Heart right ventricle (tissue), 16 donors: ENCODE results near the gene COPS2. TPM values are rescaled to one million over a fixed set of nuclear protein-coding genes. Genes with fewer than 3 reads are reported as not detected.

Experiments
- ATAC-seq, 8 donors: fragments of 200-7000 bp; cut with Tn5 transposase; one replicate each; pipeline ENCODE4 v1.9.1; 2020; ENCODE audit warnings: mild to moderate bottlenecking in 8 of 8, moderate library complexity in 8 of 8, moderate number of reproducible peaks in 1 of 8
- DNase-seq, 2 donors: peaks; one replicate each; pipeline ENCODE4 v3.0.0-alpha.2; 2020
- H3K27ac ChIP-seq, 10 donors: fragments of 200-600 bp; sonication (generic) in 2 of 10; one replicate each; pipeline versions ENCODE4 v1.5.0 to v1.8.0; 2020 to 2022; ENCODE audit warnings: mild to moderate bottlenecking in 3 of 10
- H3K27me3 ChIP-seq, 7 donors: fragments of 200-600 bp; one replicate each; pipeline ENCODE4 v1.8.0; 2021 to 2022; ENCODE audit warnings: mild to moderate bottlenecking in 2 of 7
- H3K36me3 ChIP-seq, 9 donors: fragments of 200-600 bp; sonication (generic) in 1 of 9; one replicate each; pipeline versions ENCODE4 v1.5.0 to v1.8.0; 2020 to 2022; ENCODE audit warnings: mild to moderate bottlenecking in 2 of 9
- H3K4me1 ChIP-seq, 9 donors: fragments of 200-600 bp; sonication (generic) in 1 of 9; one replicate each; pipeline versions ENCODE4 v1.5.0 to v1.8.0; 2020 to 2022; ENCODE audit warnings: mild to moderate bottlenecking in 4 of 9
- H3K4me3 ChIP-seq, 10 donors: fragments of 200-600 bp; sonication (generic) in 2 of 10; one replicate each; pipeline versions ENCODE4 v1.5.0 to v1.8.0; 2020 to 2022; ENCODE audit warnings: mild to moderate bottlenecking in 7 of 10, moderate library complexity in 2 of 10
- H3K9me3 ChIP-seq, 11 donors: fragments of 200-600 bp in 10 of 11; sonication (generic) in 2 of 11; one replicate each; pipeline versions ENCODE4 v1.5.0 to v1.8.0; 2013 to 2022; ENCODE audit warnings: mild to moderate bottlenecking in 2 of 11, control low read depth in 1 of 11, moderate library complexity in 1 of 11
- WGBS, 2 donors: extraction: QIAGEN DNeasy Blood & Tissue Kit; methylation state at CpG; one replicate each; pipeline ENCODE4 v1.1.7; 2013; ENCODE audit warnings: inconsistent platforms in 1 of 2; 5-methylcytosine and 5-hydroxymethylcytosine counted together
- intact Hi-C, 10 donors: fragments of 100-400 bp; cut with DNase I; formaldehyde crosslinking; loops; one replicate each; pipeline versions ENCODE4 v1.11.1 to v1.14.2; 2022
- polyA plus RNA-seq, 2 donors: library from polyadenylated mRNA; stranded (reverse); fragments of 200-250 nt; gene quantifications; one replicate each; pipeline ENCODE4 v1.2.3, GENCODE V29; 2013
- total RNA-seq, 10 donors: library from RNA; stranded (reverse); fragmentation: NEBNext Ultra II Directional in 3 of 10; extraction: Animal tissue kit (Norgen Biotek cat#: 25700) in 3 of 10; gene quantifications; one replicate each; pipeline versions ENCODE4 v1.2.1 to v1.2.4, GENCODE V29; 2021 to 2023
- TF ChIP-seq, protein P1 (sequence below), 9 donors: fragments of 200-600 bp; sonication (generic) in 2 of 9; IDR thresholded peaks; one replicate each; pipeline versions ENCODE4 v1.5.0 to v1.8.0; 2021 to 2022; ENCODE audit warnings: antibody characterized with exemption in 9 of 9, mild to moderate bottlenecking in 5 of 9, moderate library complexity in 1 of 9
- donor health status: Arrhythmogenic right ventricular cardiomyopathy.
- donor health status: ischemic (EF 13 %, LVEDD 7.1; RV severe dilation, severe dysfunction).
- donor health status: healthy with polysubstance abuse.
- donor health status: DM: no; HTN: yes; CAD: no.
- donor health status: DM: no; HTN: no; CAD: no.
- donor health status: ischemic (EF 25% LVEDD 6.9; RV normal size, moderate dysfunction).
- donor health status: ischemic (EF 25% LVEDD 5.7; RV mildly dilated, moderate dysfunction).
- donor health status: healthy.
- donor health status: DM: yes; HTN: yes; CAD: no.
- donor health status: Ischemic cardiomyopathy.
- donor health status: ischemic (EF 35%, LVEDD 5.7; RV mildly dilated, moderate dysfunction).
- donor health status: nonischemic (EF 11% LVEDD 7.7; RV severe dilation, severe dysfunction).
- donor health status: DM: yes; HTN: yes; CAD: no.
- donor health status: PGD.
- donor health status: ischemic (EF 29% LVEDD 5.4; RV normal size, mild dysfunction).
- donor health status: nonischemic (EF 23%, LVEDD 6.1; RV moderate dilation, normal function).

The COPS2 gene
- total and polyA plus RNA-seq, 12 donors, result 23.8 to 91.8 (median 86.1) TPM

GRCh38 chr15:49145651-49146609 is 9.5 kb downstream of the COPS2 start:
- ATAC-seq (peak in 1 of 8 donors; percentile 56), DNase-seq (peak in 1 of 2 donors; percentile 26)
- TF ChIP-seq, protein P1, sequence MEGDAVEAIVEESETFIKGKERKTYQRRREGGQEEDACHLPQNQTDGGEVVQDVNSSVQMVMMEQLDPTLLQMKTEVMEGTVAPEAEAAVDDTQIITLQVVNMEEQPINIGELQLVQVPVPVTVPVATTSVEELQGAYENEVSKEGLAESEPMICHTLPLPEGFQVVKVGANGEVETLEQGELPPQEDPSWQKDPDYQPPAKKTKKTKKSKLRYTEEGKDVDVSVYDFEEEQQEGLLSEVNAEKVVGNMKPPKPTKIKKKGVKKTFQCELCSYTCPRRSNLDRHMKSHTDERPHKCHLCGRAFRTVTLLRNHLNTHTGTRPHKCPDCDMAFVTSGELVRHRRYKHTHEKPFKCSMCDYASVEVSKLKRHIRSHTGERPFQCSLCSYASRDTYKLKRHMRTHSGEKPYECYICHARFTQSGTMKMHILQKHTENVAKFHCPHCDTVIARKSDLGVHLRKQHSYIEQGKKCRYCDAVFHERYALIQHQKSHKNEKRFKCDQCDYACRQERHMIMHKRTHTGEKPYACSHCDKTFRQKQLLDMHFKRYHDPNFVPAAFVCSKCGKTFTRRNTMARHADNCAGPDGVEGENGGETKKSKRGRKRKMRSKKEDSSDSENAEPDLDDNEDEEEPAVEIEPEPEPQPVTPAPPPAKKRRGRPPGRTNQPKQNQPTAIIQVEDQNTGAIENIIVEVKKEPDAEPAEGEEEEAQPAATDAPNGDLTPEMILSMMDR (IDR thresholded peaks at IDR 0.05), result peak; percentile 33 to 78 (median 70)
- 24 to 30% methylated on average over 3 of the region's 3 CpGs for WGBS, 2 donors
- peaks cover 0 to 42% (median 23%) of the 10 kb centered on the region in 9 donors for H3K36me3 ChIP-seq
- H3K4me3 ChIP-seq, result no peak overlapping the region
- intact Hi-C loops, result loop anchor here (2.0 to 10.0 kb wide), 8 partner anchors 99 to 284 kb away; partner anchors contain the start of genes SECISBP2L (in 4 of the 10) and EID1 (in 1 of the 10)
- H3K27me3 ChIP-seq, result no peaks in the 10 kb centered on the region
- H3K27ac ChIP-seq, result no peak overlapping the region
- no peaks in the 10 kb centered on the region for H3K9me3 ChIP-seq
- H3K4me1 ChIP-seq, result peaks cover 0 to 56% (median 46%) of the 10 kb centered on the region in 9 donors

- H3K36me3 ChIP-seq, result peaks cover 0 to 100% (median 46%) of the 10 kb centered on the region in 9 donors
- 93 to 94% methylated on average over 2 of the region's 2 CpGs for WGBS, 2 donors
- no peak overlapping the region for H3K27ac ChIP-seq
- intact Hi-C loops, result loop anchor here in 2 of 10 donors (10.0 kb wide), 1 partner anchor 113 kb away; no protein-coding TSS in a partner anchor
- H3K9me3 ChIP-seq, result no peaks in the 10 kb centered on the region
- no peak for ATAC-seq
- DNase-seq, result no peak
- peaks cover 0 to 12% (median 0%) of the 10 kb centered on the region in 9 donors for H3K4me1 ChIP-seq
- TF ChIP-seq, protein P1 (IDR thresholded peaks at IDR 0.05), result no peak
- H3K27me3 ChIP-seq, result no peaks in the 10 kb centered on the region
- H3K4me3 ChIP-seq, result no peak overlapping the region
Measured at GRCh38 chr15:49137861-49138260, 17.5 kb downstream of the COPS2 start.

GRCh38 chr15:49135911-49136310 is 19.5 kb downstream of the COPS2 start:
- intact Hi-C loops, result loop anchor here in 2 of 10 donors (10.0 kb wide), 1 partner anchor 111 kb away; no protein-coding TSS in a partner anchor
- 72 to 73% methylated on average over 3 of the region's 3 CpGs for WGBS, 2 donors
- DNase-seq, result no peak
- H3K36me3 ChIP-seq, result peaks cover 0 to 100% (median 45%) of the 10 kb centered on the region in 9 donors
- ATAC-seq, result no peak
- H3K27ac ChIP-seq, result no peak overlapping the region
- TF ChIP-seq, protein P1 (IDR thresholded peaks at IDR 0.05), result no peak
- H3K9me3 ChIP-seq, result no peaks in the 10 kb centered on the region
- H3K4me1 ChIP-seq, result peaks cover 0 to 17% (median 0%) of the 10 kb centered on the region in 9 donors
- no peaks in the 10 kb centered on the region for H3K27me3 ChIP-seq
- no peak overlapping the region for H3K4me3 ChIP-seq

DNA sequence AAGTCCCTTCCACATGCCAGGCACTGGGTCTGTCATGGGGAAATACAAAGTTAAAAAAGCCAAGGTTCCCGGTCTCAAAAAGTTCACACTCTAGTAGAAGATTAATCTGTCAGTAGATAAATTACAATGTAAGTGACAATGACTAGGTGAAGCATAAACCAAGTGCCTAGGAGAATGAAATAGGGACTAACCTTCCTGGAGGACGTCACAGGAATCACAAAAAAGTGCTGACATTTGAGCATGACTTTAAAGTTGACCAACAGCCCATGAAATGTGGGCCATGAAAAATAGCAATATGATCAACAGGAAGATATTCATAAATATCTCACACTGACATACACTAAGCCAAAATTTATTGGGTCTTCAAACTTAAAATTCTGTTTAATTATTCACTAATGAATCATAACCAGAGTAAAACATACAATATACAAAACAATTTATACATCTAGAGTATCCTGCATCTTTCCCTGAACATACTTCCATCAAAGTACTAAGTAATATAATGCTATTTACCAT is 20.0 kb downstream of the COPS2 start:
- peaks cover 0 to 17% (median 0%) of the 10 kb centered on the region in 9 donors for H3K4me1 ChIP-seq
- TF ChIP-seq, protein P1 (IDR thresholded peaks at IDR 0.05), result no peak
- H3K9me3 ChIP-seq, result no peaks in the 10 kb centered on the region
- intact Hi-C loops, result loop anchor here in 2 of 10 donors (10.0 kb wide), 1 partner anchor 111 kb away; no protein-coding TSS in a partner anchor
- H3K27me3 ChIP-seq, result no peaks in the 10 kb centered on the region
- H3K27ac ChIP-seq, result no peak overlapping the region
- peaks cover 0 to 100% (median 45%) of the 10 kb centered on the region in 9 donors for H3K36me3 ChIP-seq
- 42 to 48% methylated on average over 2 of the region's 2 CpGs for WGBS, 2 donors
- no peak overlapping the region for H3K4me3 ChIP-seq
- ATAC-seq (no peak), DNase-seq (no peak)
